OCI-LY1 (cell line): Measurements from ENCODE around the gene CDKAL1.

Experiments used
- H2AFZ ChIP-seq: fragments of 200-600 bp; sonication (generic), shearing (Covaris generic); 2 replicates; pipeline ENCODE4 v1.6.0; 2014; ENCODE audit warnings: antibody characterized with exemption, mild to moderate bottlenecking, low read length
- H3F3A ChIP-seq: fragments of 200-600 bp; sonication (generic), shearing (Covaris generic); 2 replicates; pipeline ENCODE4 v1.6.0; 2014; ENCODE audit warnings: mild to moderate bottlenecking, antibody characterized with exemption, low read length, moderate library complexity; ENCODE audit not compliant: insufficient read depth
- H3K27ac ChIP-seq: fragments of 200-600 bp; sonication (generic); 2 replicates; pipeline ENCODE4 v1.5.1; 2014; ENCODE audit warnings: low read length, mixed run types, mild to moderate bottlenecking, low read depth; ENCODE audit not compliant: poor library complexity, severe bottlenecking
- H3K27me3 ChIP-seq: fragments of 200-600 bp; sonication (generic); 2 replicates; pipeline ENCODE4 v1.6.0; 2014; ENCODE audit warnings: antibody characterized with exemption, mild to moderate bottlenecking, low read length, moderate library complexity; ENCODE audit not compliant: insufficient read depth
- H3K36me3 ChIP-seq: fragments of 200-600 bp; sonication (generic); 2 replicates; pipeline ENCODE4 v1.6.1; 2014; ENCODE audit warnings: mild to moderate bottlenecking, antibody characterized with exemption, low read length, moderate library complexity, mixed read lengths; ENCODE audit not compliant: insufficient read depth
- H3K4me1 ChIP-seq: fragments of 200-600 bp; sonication (generic); 2 replicates; pipeline ENCODE4 v1.5.1; 2014; ENCODE audit warnings: mild to moderate bottlenecking, low read length, moderate library complexity; ENCODE audit not compliant: insufficient read depth, severe bottlenecking
- H3K4me2 ChIP-seq: fragments of 200-600 bp; sonication (generic), shearing (Covaris generic); 2 replicates; pipeline ENCODE4 v1.6.1; 2014; ENCODE audit warnings: low read length
- H3K4me3 ChIP-seq: fragments of 200-600 bp; sonication (generic); 2 replicates; pipeline ENCODE4 v1.5.1; 2014; ENCODE audit warnings: low read length, low read depth, mild to moderate bottlenecking, mixed read lengths; ENCODE audit not compliant: poor library complexity, severe bottlenecking
- H3K79me2 ChIP-seq: fragments of 200-600 bp; shearing (Covaris generic); 2 replicates; pipeline ENCODE4 v1.6.1; 2016; ENCODE audit warnings: mixed run types, low read length, mixed read lengths; ENCODE audit not compliant: insufficient read depth
- H3K9ac ChIP-seq: fragments of 200-600 bp; sonication (generic), shearing (Covaris generic); 2 replicates; pipeline ENCODE4 v1.6.1; 2014; ENCODE audit warnings: mild to moderate bottlenecking, low read length, mixed read lengths
- H3K9me2 ChIP-seq: fragments of 200-600 bp; sonication (generic), shearing (Covaris generic); 2 replicates; pipeline ENCODE4 v1.6.1; 2014; ENCODE audit warnings: low read depth, mild to moderate bottlenecking, low read length, mixed read lengths
- H3K9me3 ChIP-seq: fragments of 200-600 bp; shearing (Covaris generic); 2 replicates; pipeline ENCODE4 v1.6.1; 2014; ENCODE audit warnings: low read length, mixed read lengths
- H4K20me1 ChIP-seq: fragments of 200-600 bp; sonication (generic), shearing (Covaris generic); 2 replicates; pipeline ENCODE4 v1.6.0; 2016; ENCODE audit warnings: mild to moderate bottlenecking, low read length; ENCODE audit not compliant: insufficient read depth
- EZH2 ChIP-seq: fragments of 200-600 bp; sonication (generic), shearing (Covaris generic); IDR thresholded peaks from 2 replicates; pipeline ENCODE4 v1.8.0; 2017; ENCODE audit warnings: borderline replicate concordance, mixed run types, mild to moderate bottlenecking, antibody characterized with exemption, low read length, moderate library complexity, mixed read lengths
- TF ChIP-seq, protein P1 (sequence below): fragments of 200-600 bp; sonication (generic), shearing (Covaris generic); IDR thresholded peaks from 2 replicates; pipeline ENCODE4 v1.5.1; 2017; ENCODE audit warnings: mild to moderate bottlenecking, antibody characterized with exemption, low read length, moderate library complexity, mixed read lengths

CDKAL1 gene

GRCh38 chr6:21201637-21202350 is 667.5 kb downstream of the CDKAL1 start:
- Histone ChIP-seq H3K79me2 (no peaks in the 10 kb centered on the region), H2AFZ (no peak overlapping the region), H3F3A (no peaks in the 10 kb centered on the region), H3K9ac (no peak overlapping the region), H3K27me3 (no peaks in the 10 kb centered on the region), H3K36me3 (no peaks in the 10 kb centered on the region), H3K4me2 (no peak overlapping the region), H3K9me3 (no peaks in the 10 kb centered on the region), H3K4me1 (peaks cover 20% of the 10 kb centered on the region), H4K20me1 (no peaks in the 10 kb centered on the region), H3K4me3 (no peak overlapping the region), H3K27ac (no peak overlapping the region), H3K9me2 (no peaks in the 10 kb centered on the region)
- TF ChIP-seq, protein P1, sequence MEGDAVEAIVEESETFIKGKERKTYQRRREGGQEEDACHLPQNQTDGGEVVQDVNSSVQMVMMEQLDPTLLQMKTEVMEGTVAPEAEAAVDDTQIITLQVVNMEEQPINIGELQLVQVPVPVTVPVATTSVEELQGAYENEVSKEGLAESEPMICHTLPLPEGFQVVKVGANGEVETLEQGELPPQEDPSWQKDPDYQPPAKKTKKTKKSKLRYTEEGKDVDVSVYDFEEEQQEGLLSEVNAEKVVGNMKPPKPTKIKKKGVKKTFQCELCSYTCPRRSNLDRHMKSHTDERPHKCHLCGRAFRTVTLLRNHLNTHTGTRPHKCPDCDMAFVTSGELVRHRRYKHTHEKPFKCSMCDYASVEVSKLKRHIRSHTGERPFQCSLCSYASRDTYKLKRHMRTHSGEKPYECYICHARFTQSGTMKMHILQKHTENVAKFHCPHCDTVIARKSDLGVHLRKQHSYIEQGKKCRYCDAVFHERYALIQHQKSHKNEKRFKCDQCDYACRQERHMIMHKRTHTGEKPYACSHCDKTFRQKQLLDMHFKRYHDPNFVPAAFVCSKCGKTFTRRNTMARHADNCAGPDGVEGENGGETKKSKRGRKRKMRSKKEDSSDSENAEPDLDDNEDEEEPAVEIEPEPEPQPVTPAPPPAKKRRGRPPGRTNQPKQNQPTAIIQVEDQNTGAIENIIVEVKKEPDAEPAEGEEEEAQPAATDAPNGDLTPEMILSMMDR, result no peak
- TF ChIP-seq EZH2, result no peak

DNA sequence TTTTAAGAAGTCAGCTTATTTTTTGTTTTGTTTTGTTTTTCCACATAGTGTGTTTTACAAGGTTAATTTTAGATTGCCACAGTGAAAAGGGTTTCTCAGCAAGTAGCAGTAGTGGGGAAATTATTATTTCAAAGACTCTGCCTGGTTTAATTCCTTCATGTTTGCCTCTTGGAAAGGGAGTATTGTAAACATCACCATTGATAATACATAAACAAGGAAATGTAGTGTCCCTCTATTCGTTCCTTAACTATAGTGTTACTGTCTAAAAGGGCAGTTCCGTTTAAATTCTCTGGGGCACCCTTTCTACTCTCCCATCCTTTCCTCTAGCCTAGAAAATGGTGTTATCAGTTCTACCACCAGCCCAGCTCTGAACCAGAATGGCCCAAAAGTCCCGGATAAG is 668.3 kb downstream of the CDKAL1 start:
- Histone ChIP-seq H3K36me3 (no peaks in the 10 kb centered on the region), H3K4me3 (no peak overlapping the region), H3K79me2 (no peaks in the 10 kb centered on the region), H3K4me1 (peaks cover 20% of the 10 kb centered on the region), H3K27me3 (no peaks in the 10 kb centered on the region), H3K4me2 (no peak overlapping the region), H3K27ac (no peak overlapping the region), H2AFZ (no peak overlapping the region), H3F3A (no peaks in the 10 kb centered on the region), H3K9me3 (no peaks in the 10 kb centered on the region), H4K20me1 (no peaks in the 10 kb centered on the region), H3K9me2 (no peaks in the 10 kb centered on the region), H3K9ac (no peak overlapping the region)
- TF ChIP-seq, protein P1, result no peak
- TF ChIP-seq EZH2, result no peak

- Histone ChIP-seq H3K9me2 (no peaks in the 10 kb centered on the region), H3K79me2 (no peaks in the 10 kb centered on the region), H3F3A (no peaks in the 10 kb centered on the region), H3K4me1 (peaks cover 20% of the 10 kb centered on the region), H3K9me3 (no peaks in the 10 kb centered on the region), H3K36me3 (no peaks in the 10 kb centered on the region), H3K4me2 (no peak overlapping the region), H3K4me3 (no peak overlapping the region), H2AFZ (no peak overlapping the region), H3K9ac (no peak overlapping the region), H3K27me3 (no peaks in the 10 kb centered on the region), H3K27ac (no peak overlapping the region), H4K20me1 (no peaks in the 10 kb centered on the region)
- TF ChIP-seq, protein P1, result no peak
- TF ChIP-seq EZH2, result no peak
Measured at GRCh38 chr6:21204951-21205350, 670.7 kb downstream of the CDKAL1 start.
